SK-N-SH (cell line): Measurements from ENCODE around the gene SPINK5. TPM values are rescaled to one million over a fixed set of nuclear protein-coding genes. Genes with fewer than 3 reads are reported as not detected.

Experiments
- CTCF ChIA-PET: fragments of 300-600, 350-600 bp; formaldehyde crosslinking; extraction: SDS; loops from one replicate; lab custom pipeline; 2021; lab: Yijun Ruan, JAX
- POLR2A ChIA-PET: fragments of 350-600 bp; sonication (Branson Sonifier 250); formaldehyde crosslinking; extraction: SDS; loops from one replicate; lab custom pipeline; 2020; ENCODE audit warnings: antibody characterized with exemption, inconsistent platforms; lab: Yijun Ruan, JAX
- DNase-seq: peaks from one replicate; pipeline ENCODE4 v3.0.0; 2012
- H2AFZ ChIP-seq: fragments of 200-600 bp; sonication (generic); 2 replicates; pipeline ENCODE4 v1.8.1; 2016; ENCODE audit warnings: antibody characterized with exemption, mild to moderate bottlenecking, low read depth
- H3F3A ChIP-seq: fragments of 200-600 bp; sonication (generic); replicated peaks from 2 replicates; pipeline ENCODE3; 2016; ENCODE audit warnings: antibody characterized with exemption, mild to moderate bottlenecking; ENCODE audit not compliant: insufficient read depth
- H3K27ac ChIP-seq, 2 experiments: fragments of 200-500 bp in 1 of 2; fragments of 200-600 bp in 1 of 2; sonication (Bioruptor generic) in 1 of 2; sonication (generic), shearing (Covaris generic) in 1 of 2; 2 replicates each; pipeline versions ENCODE4 v1.5.1 to v1.6.1; 2014 to 2016; ENCODE audit warnings: low read depth in 2 of 2, inconsistent platforms in 1 of 2, low read length in 1 of 2, mild to moderate bottlenecking in 1 of 2, mixed read lengths in 1 of 2
- H3K27me3 ChIP-seq: fragments of 200-600 bp; sonication (generic), shearing (Covaris generic); 2 replicates; pipeline ENCODE4 v1.6.1; 2016; ENCODE audit warnings: mixed run types; ENCODE audit not compliant: insufficient read depth
- H3K36me3 ChIP-seq, 2 experiments: fragments of 200-500 bp in 1 of 2; fragments of 200-600 bp in 1 of 2; sonication (Bioruptor generic) in 1 of 2; sonication (generic) in 1 of 2; replicated peaks in 1 of 2; 2 replicates each; pipeline versions ENCODE3 to v1.5.1; 2014 to 2016; ENCODE audit warnings: low read length in 1 of 2, mild to moderate bottlenecking in 1 of 2; ENCODE audit not compliant: insufficient read depth in 2 of 2, control insufficient read depth in 1 of 2
- H3K4me1 ChIP-seq, 2 experiments: fragments of 200-500 bp in 1 of 2; fragments of 200-600 bp in 1 of 2; sonication (Bioruptor generic) in 1 of 2; sonication (generic), shearing (Covaris generic) in 1 of 2; 2 replicates each; pipeline versions ENCODE4 v1.5.1 to v1.6.1; 2014 to 2016; ENCODE audit warnings: low read depth in 1 of 2, low read length in 1 of 2, mixed run types in 1 of 2; ENCODE audit not compliant: insufficient read depth in 2 of 2, control insufficient read depth in 1 of 2
- H3K4me2 ChIP-seq: fragments of 200-600 bp; sonication (generic), shearing (Covaris generic); 2 replicates; pipeline ENCODE4 v1.6.1; 2017; ENCODE audit warnings: mixed run types
- H3K4me3 ChIP-seq, 2 experiments: fragments of 200-500 bp in 1 of 2; fragments of 200-600 bp in 1 of 2; sonication (Bioruptor generic) in 1 of 2; sonication (generic), shearing (Covaris generic) in 1 of 2; 2 replicates each; pipeline versions ENCODE4 v1.5.1 to v1.8.1; 2014 to 2016; ENCODE audit warnings: low read depth in 2 of 2, inconsistent platforms in 1 of 2, low read length in 1 of 2, mild to moderate bottlenecking in 1 of 2, mixed read lengths in 1 of 2, moderate library complexity in 1 of 2
- H3K79me2 ChIP-seq: fragments of 200-600 bp; sonication (generic); 2 replicates; pipeline ENCODE4 v1.8.1; 2017; ENCODE audit warnings: mild to moderate bottlenecking; ENCODE audit not compliant: insufficient read depth
- H3K9ac ChIP-seq: fragments of 200-600 bp; sonication (generic); 2 replicates; pipeline ENCODE4 v1.6.1; 2017; ENCODE audit warnings: mixed run types
- H3K9me2 ChIP-seq: fragments of 200-600 bp; sonication (generic); 2 replicates; pipeline ENCODE4 v1.6.1; 2017; ENCODE audit warnings: mixed run types
- H3K9me3 ChIP-seq: fragments of 200-600 bp; sonication (generic); 2 replicates; pipeline ENCODE4 v1.6.1; 2017; ENCODE audit warnings: mixed run types, mild to moderate bottlenecking, moderate library complexity
- H4K20me1 ChIP-seq: fragments of 200-600 bp; sonication (generic); 2 replicates; pipeline ENCODE4 v1.6.1; 2017; ENCODE audit warnings: mild to moderate bottlenecking, mixed run types; ENCODE audit not compliant: insufficient read depth
- CTCF ChIP-seq: fragments of 200-600 bp; sonication (generic); IDR thresholded peaks from 2 replicates; pipeline ENCODE4 v1.6.1; 2017; ENCODE audit warnings: antibody characterized with exemption, mild to moderate bottlenecking, moderate library complexity
- EP300 ChIP-seq, 2 experiments: IDR thresholded peaks; 2 replicates each; pipeline versions ENCODE4 v1.4.0 to v1.6.1; 2012; ENCODE audit warnings: borderline replicate concordance in 1 of 2, low read depth in 1 of 2, low read length in 1 of 2
- EZH2phosphoT487 ChIP-seq: fragments of 200-600 bp; sonication (generic); IDR thresholded peaks from 2 replicates; pipeline ENCODE4 v1.6.1; 2017; ENCODE audit warnings: low read depth, mixed run types, mild to moderate bottlenecking, antibody characterized with exemption, moderate library complexity, borderline replicate concordance
- FOXJ3 ChIP-seq: sonication (generic); formaldehyde crosslinking; IDR thresholded peaks from 2 replicates; pipeline ENCODE4 v1.5.1; 2020; ENCODE audit warnings: mild to moderate bottlenecking, missing genetic modification reagents
- FOXM1 ChIP-seq: IDR thresholded peaks from 2 replicates; pipeline ENCODE4 v1.4.0; 2012; ENCODE audit warnings: low read depth, mild to moderate bottlenecking
- GATA2 ChIP-seq: sonication (generic); formaldehyde crosslinking; IDR thresholded peaks from 2 replicates; pipeline ENCODE4 v1.5.0; 2020; ENCODE audit warnings: mild to moderate bottlenecking, missing genetic modification reagents
- IRF3 ChIP-seq: fragments of 150-350 bp; IDR thresholded peaks from 2 replicates; pipeline ENCODE4 v1.6.1; 2016; ENCODE audit warnings: mild to moderate bottlenecking, low read depth, low read length
- MXI1 ChIP-seq: IDR thresholded peaks from 2 replicates; pipeline ENCODE4 v1.6.1; 2012; ENCODE audit warnings: mild to moderate bottlenecking, low read depth, low read length, improper control_type of control experiment
- PBX3 ChIP-seq: IDR thresholded peaks from 2 replicates; pipeline ENCODE4; 2012
- POLR2AphosphoS5 ChIP-seq: IDR thresholded peaks from 2 replicates; pipeline ENCODE4 v1.6.1; 2012; ENCODE audit warnings: low read depth, low read length
- RXRA ChIP-seq: IDR thresholded peaks from 2 replicates; pipeline ENCODE4 v1.4.0; 2012; ENCODE audit warnings: low read depth, mild to moderate bottlenecking, borderline replicate concordance
- SIN3A ChIP-seq: IDR thresholded peaks from 2 replicates; pipeline ENCODE4 v1.6.1; 2012; ENCODE audit warnings: low read depth, mild to moderate bottlenecking, low read length, moderate library complexity, borderline replicate concordance
- SMC3 ChIP-seq: IDR thresholded peaks from 2 replicates; pipeline ENCODE4 v1.6.1; 2012; ENCODE audit warnings: low read depth, low read length, improper control_type of control experiment
- TAF1 ChIP-seq: IDR thresholded peaks from 2 replicates; pipeline ENCODE4 v1.6.1; 2012; ENCODE audit warnings: low read depth, mild to moderate bottlenecking, low read length, moderate library complexity, borderline replicate concordance
- TEAD4 ChIP-seq: IDR thresholded peaks from 2 replicates; pipeline ENCODE4 v1.4.0; 2012; ENCODE audit warnings: mild to moderate bottlenecking, borderline replicate concordance; ENCODE audit not compliant: insufficient read depth
- WGBS: methylation state at CpG from one replicate; pipeline ENCODE4 v1.1.6; 2017; ENCODE audit warnings: low lambda C conversion rate; 5-methylcytosine and 5-hydroxymethylcytosine counted together
- polyA plus RNA-seq, 3 experiments: library from polyadenylated mRNA; depleted of rRNA; stranded (reverse); fragments of >200 nt; gene quantifications; 2 replicates each; pipeline ENCODE4 v1.2.3, GENCODE V29; 2012
- TF ChIP-seq, protein P1 (sequence below): IDR thresholded peaks from 2 replicates; pipeline ENCODE4 v1.4.0; 2012; ENCODE audit warnings: low read depth, borderline replicate concordance
- TF ChIP-seq, protein P2 (sequence below): IDR thresholded peaks from 2 replicates; pipeline ENCODE4 v1.4.0; 2012; ENCODE audit warnings: low read depth, borderline replicate concordance
- TF ChIP-seq, protein P3 (sequence below): IDR thresholded peaks from 2 replicates; pipeline ENCODE4 v1.4.0; 2012; ENCODE audit warnings: low read depth

SPINK5 gene
- polyA plus RNA-seq, 1 of the 3 experiments (the other 2 are of a cell fraction) = not detected

- TF ChIP-seq EP300 (IDR thresholded peaks at IDR 0.05; ENCODE audit: borderline replicate concordance in 1 of 2, low read depth in 1 of 2, low read length in 1 of 2) (no peak), PBX3 (no peak), MXI1 (no peak), FOXM1 (no peak), SMC3 (no peak), POLR2AphosphoS5 (no peak), TAF1 (no peak), TEAD4 (no peak), SIN3A (no peak), FOXJ3 (CRISPR knock-in tag) (no peak)
- TF ChIP-seq, protein P1, sequence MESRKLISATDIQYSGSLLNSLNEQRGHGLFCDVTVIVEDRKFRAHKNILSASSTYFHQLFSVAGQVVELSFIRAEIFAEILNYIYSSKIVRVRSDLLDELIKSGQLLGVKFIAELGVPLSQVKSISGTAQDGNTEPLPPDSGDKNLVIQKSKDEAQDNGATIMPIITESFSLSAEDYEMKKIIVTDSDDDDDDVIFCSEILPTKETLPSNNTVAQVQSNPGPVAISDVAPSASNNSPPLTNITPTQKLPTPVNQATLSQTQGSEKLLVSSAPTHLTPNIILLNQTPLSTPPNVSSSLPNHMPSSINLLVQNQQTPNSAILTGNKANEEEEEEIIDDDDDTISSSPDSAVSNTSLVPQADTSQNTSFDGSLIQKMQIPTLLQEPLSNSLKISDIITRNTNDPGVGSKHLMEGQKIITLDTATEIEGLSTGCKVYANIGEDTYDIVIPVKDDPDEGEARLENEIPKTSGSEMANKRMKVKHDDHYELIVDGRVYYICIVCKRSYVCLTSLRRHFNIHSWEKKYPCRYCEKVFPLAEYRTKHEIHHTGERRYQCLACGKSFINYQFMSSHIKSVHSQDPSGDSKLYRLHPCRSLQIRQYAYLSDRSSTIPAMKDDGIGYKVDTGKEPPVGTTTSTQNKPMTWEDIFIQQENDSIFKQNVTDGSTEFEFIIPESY = no peak
- TF ChIP-seq, protein P2, sequence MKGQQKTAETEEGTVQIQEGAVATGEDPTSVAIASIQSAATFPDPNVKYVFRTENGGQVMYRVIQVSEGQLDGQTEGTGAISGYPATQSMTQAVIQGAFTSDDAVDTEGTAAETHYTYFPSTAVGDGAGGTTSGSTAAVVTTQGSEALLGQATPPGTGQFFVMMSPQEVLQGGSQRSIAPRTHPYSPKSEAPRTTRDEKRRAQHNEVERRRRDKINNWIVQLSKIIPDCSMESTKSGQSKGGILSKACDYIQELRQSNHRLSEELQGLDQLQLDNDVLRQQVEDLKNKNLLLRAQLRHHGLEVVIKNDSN = no peak
- ChIA-PET POLR2A (no interaction called here), CTCF (no interaction called here)
- no peaks in the 10 kb centered on the region for H3K79me2 ChIP-seq
- 10% methylated on average over 2 of the region's 2 CpGs for whole genome bisulfite sequencing
- no peaks in the 10 kb centered on the region for H3K9me3 ChIP-seq
- no peaks in the 10 kb centered on the region for H3K36me3 ChIP-seq
- H3K27me3 ChIP-seq = no peaks in the 10 kb centered on the region
- H3K27ac ChIP-seq = no peak overlapping the region
- no peaks in the 10 kb centered on the region for H3K4me1 ChIP-seq
- no peaks in the 10 kb centered on the region for H3F3A ChIP-seq
- H3K4me2 ChIP-seq = no peak overlapping the region
- no peak overlapping the region for H3K9ac ChIP-seq
- H3K9me2 ChIP-seq = no peaks in the 10 kb centered on the region
- no peaks in the 10 kb centered on the region for H4K20me1 ChIP-seq
- DNase-seq = no peak
- no peak overlapping the region for H3K4me3 ChIP-seq
- no peak overlapping the region for H2AFZ ChIP-seq
Observed at GRCh38 chr5:148141645-148142044, 77.9 kb downstream of the SPINK5 start.

DNA sequence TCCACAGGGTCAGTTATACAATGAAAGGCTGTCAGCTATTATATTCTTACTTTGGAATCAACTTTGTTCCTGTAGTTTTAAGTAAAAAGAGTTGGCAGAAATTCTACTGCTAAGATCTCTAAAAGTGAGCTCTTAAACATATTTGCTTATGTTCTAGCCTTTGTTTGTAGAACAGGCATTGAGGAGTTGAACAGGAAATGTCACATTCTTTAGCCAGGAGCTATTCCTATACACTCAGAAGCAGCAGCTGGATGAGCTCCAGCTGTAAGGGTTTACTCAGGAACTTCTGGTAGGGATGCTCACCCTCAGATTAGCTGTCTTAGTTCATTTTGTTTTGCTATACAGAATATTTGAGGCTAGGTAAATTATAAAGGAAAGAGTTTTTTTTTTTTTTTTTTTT is 82.1 kb downstream of the SPINK5 start:
- H3K4me1 ChIP-seq = no peaks in the 10 kb centered on the region
- no peaks in the 10 kb centered on the region for H3K79me2 ChIP-seq
- no peaks in the 10 kb centered on the region for H3K9me3 ChIP-seq
- no peak overlapping the region for H3K4me3 ChIP-seq
- POLR2A ChIA-PET = no interaction called here
- no peaks in the 10 kb centered on the region for H3F3A ChIP-seq
- no peak for DNase-seq
- H3K9ac ChIP-seq = no peak overlapping the region
- no peaks in the 10 kb centered on the region for H4K20me1 ChIP-seq
- no peak overlapping the region for H2AFZ ChIP-seq
- CTCF ChIA-PET = interaction anchor here (1.0 to 1.3 kb wide), 2 partner anchors 22 to 34 kb away, joined by 3 read pairs; no protein-coding TSS in a partner anchor
- H3K4me2 ChIP-seq = no peak overlapping the region
- H3K36me3 ChIP-seq = no peaks in the 10 kb centered on the region
- no peak overlapping the region for H3K27ac ChIP-seq
- no peaks in the 10 kb centered on the region for H3K27me3 ChIP-seq
- H3K9me2 ChIP-seq = no peaks in the 10 kb centered on the region
- TF ChIP-seq, protein P3, sequence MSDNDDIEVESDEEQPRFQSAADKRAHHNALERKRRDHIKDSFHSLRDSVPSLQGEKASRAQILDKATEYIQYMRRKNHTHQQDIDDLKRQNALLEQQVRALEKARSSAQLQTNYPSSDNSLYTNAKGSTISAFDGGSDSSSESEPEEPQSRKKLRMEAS = no peak
- TF ChIP-seq POLR2AphosphoS5 = no peak
- no peak for TF ChIP-seq SIN3A
- no peak for TF ChIP-seq IRF3
- TF ChIP-seq EZH2phosphoT487 = no peak
- TF ChIP-seq, protein P1 = no peak
- no peak for TF ChIP-seq RXRA
- no peak for TF ChIP-seq GATA2
- TF ChIP-seq CTCF = no peak
